Activated CD8-positive, alpha-beta memory T cell treated with anti-CD3 and anti-CD28 coated beads, Interleukin-2, amount 10 ng/mL, durations not matched to agents 7 days and 5 days (primary cell): Measurements from ENCODE around the gene TXNDC15. TPM values are rescaled to one million over a fixed set of nuclear protein-coding genes. Genes with fewer than 3 reads are reported as not detected.
A peak's percentile ranks its signal among the peaks of the same experiment; 100 is the strongest.
"Not testable (repeated sequence)": the region's sequence is repeated elsewhere in the genome, so short reads cannot be mapped to it uniquely, and the experiment has no call there.

Experiments
- ATAC-seq: fragments of 150-1000 bp; cut with Tn5 transposase; one replicate; pipeline ENCODE4 v1.10.0; 2021; ENCODE audit warnings: moderate library complexity
- CTCF ChIA-PET: fragments of 350-600 bp; sonication (Branson Sonifier 250); formaldehyde crosslinking; loops from one replicate; lab custom pipeline; 2021; ENCODE audit warnings: antibody characterized with exemption; lab: Charles Lee
- DNase-seq: peaks from one replicate; pipeline ENCODE4 v3.0.0-alpha.2; 2020
- H3K27ac Mint-ChIP-seq: one replicate; pipeline ENCODE4 v1.8.0; 2021; ENCODE audit warnings: mild to moderate bottlenecking, mixed read lengths
- H3K27me3 Mint-ChIP-seq: one replicate; pipeline ENCODE4 v1.8.0; 2021; ENCODE audit warnings: mixed read lengths
- H3K36me3 Mint-ChIP-seq: one replicate; pipeline ENCODE4 v1.8.0; 2021; ENCODE audit warnings: mild to moderate bottlenecking, mixed read lengths
- H3K4me1 Mint-ChIP-seq: one replicate; pipeline ENCODE4 v1.8.0; 2021; ENCODE audit warnings: mixed read lengths
- H3K4me3 Mint-ChIP-seq: one replicate; pipeline ENCODE4 v1.8.0; 2021; ENCODE audit warnings: mild to moderate bottlenecking, moderate library complexity, mixed read lengths
- H3K9me3 Mint-ChIP-seq: one replicate; pipeline ENCODE4 v1.8.0; 2022; ENCODE audit warnings: low read depth, mixed read lengths
- total RNA-seq, 2 experiments: library from RNA; stranded (reverse); gene quantifications; one replicate each; pipeline ENCODE4 v1.2.3, GENCODE V29; 2021

Gene TXNDC15
- total RNA-seq, 2 experiments from 2014 or later, result 50.0 to 56.8 TPM

- Mint-ChIP-seq H3K4me1 (peaks cover 2% of the 10 kb centered on the region), H3K4me3 (no peak overlapping the region), H3K36me3 (peaks cover 26% of the 10 kb centered on the region), H3K27ac (no peak overlapping the region), H3K27me3 (no peaks in the 10 kb centered on the region), H3K9me3 (no peaks in the 10 kb centered on the region)
- CTCF ChIA-PET, result interaction anchor here (1.6 kb wide), 1 partner anchor 62 kb away, joined by 3 read pairs; no protein-coding TSS in a partner anchor
- no peak for DNase-seq
- no peak for ATAC-seq
Observed at GRCh38 chr5:134887593-134888159, 13.5 kb downstream of the TXNDC15 start.

GRCh38 chr5:134889335-134889734 is 15.2 kb downstream of the TXNDC15 start:
- H3K4me3 Mint-ChIP-seq, result no peak overlapping the region
- no peaks in the 10 kb centered on the region for H3K27me3 Mint-ChIP-seq
- DNase-seq (no peak), ATAC-seq (no peak)
- H3K36me3 Mint-ChIP-seq, result peaks cover 34% of the 10 kb centered on the region
- H3K27ac Mint-ChIP-seq, result no peak overlapping the region
- CTCF ChIA-PET, result no interaction called here
- H3K9me3 Mint-ChIP-seq, result no peaks in the 10 kb centered on the region
- peaks cover 2% of the 10 kb centered on the region for H3K4me1 Mint-ChIP-seq

GRCh38 chr5:134891473-134891872 is 17.3 kb downstream of the TXNDC15 start:
- H3K27ac Mint-ChIP-seq, result no peak overlapping the region
- H3K36me3 Mint-ChIP-seq, result peaks cover 41% of the 10 kb centered on the region
- no peak for ATAC-seq
- no peaks in the 10 kb centered on the region for H3K4me1 Mint-ChIP-seq
- CTCF ChIA-PET, result interaction anchor here (1.2 kb wide), 1 partner anchor 13 kb away, joined by 9 read pairs; the partner anchor contains the start of gene PCBD2
- DNase-seq, result no peak
- H3K9me3 Mint-ChIP-seq, result no peaks in the 10 kb centered on the region
- no peaks in the 10 kb centered on the region for H3K27me3 Mint-ChIP-seq
- no peak overlapping the region for H3K4me3 Mint-ChIP-seq

GRCh38 chr5:134892282-134892681 is 18.1 kb downstream of the TXNDC15 start:
- no peak overlapping the region for H3K4me3 Mint-ChIP-seq
- no peaks in the 10 kb centered on the region for H3K4me1 Mint-ChIP-seq
- no peaks in the 10 kb centered on the region for H3K9me3 Mint-ChIP-seq
- H3K27me3 Mint-ChIP-seq, result no peaks in the 10 kb centered on the region
- no peak for ATAC-seq
- CTCF ChIA-PET, result interaction anchor here (1.2 kb wide), 1 partner anchor 12 kb away, joined by 9 read pairs; the partner anchor contains the start of gene PCBD2
- DNase-seq, result no peak
- H3K36me3 Mint-ChIP-seq, result peaks cover 41% of the 10 kb centered on the region
- no peak overlapping the region for H3K27ac Mint-ChIP-seq

GRCh38 chr5:134892926-134893325 is 18.8 kb downstream of the TXNDC15 start:
- CTCF ChIA-PET, result interaction anchor here (2.9 kb wide), 1 partner anchor 12 kb away, joined by 20 read pairs; the partner anchor contains the start of gene PCBD2
- peaks cover 35% of the 10 kb centered on the region for H3K36me3 Mint-ChIP-seq

GRCh38 chr5:134893748-134894505 is 19.8 kb downstream of the TXNDC15 start:
- Mint-ChIP-seq H3K4me3 (no peak overlapping the region), H3K27ac (no peak overlapping the region), H3K9me3 (no peaks in the 10 kb centered on the region), H3K27me3 (no peaks in the 10 kb centered on the region), H3K36me3 (peaks cover 33% of the 10 kb centered on the region), H3K4me1 (no peaks in the 10 kb centered on the region)
- ATAC-seq (no peak), DNase-seq (no peak)
- CTCF ChIA-PET, result interaction anchor here (2.9 kb wide), 1 partner anchor 11 kb away, joined by 20 read pairs; the partner anchor contains the start of gene PCBD2

More at GRCh38 chr5:134892926-134893325, 18.8 kb downstream of the TXNDC15 start:
- ATAC-seq (no peak), DNase-seq (no peak)
- no peaks in the 10 kb centered on the region for H3K9me3 Mint-ChIP-seq
- H3K4me3 Mint-ChIP-seq, result no peak overlapping the region
- H3K27ac Mint-ChIP-seq, result no peak overlapping the region
- no peaks in the 10 kb centered on the region for H3K4me1 Mint-ChIP-seq
- H3K27me3 Mint-ChIP-seq, result no peaks in the 10 kb centered on the region

GRCh38 chr5:134902071-134902801 is 28.1 kb downstream of the TXNDC15 start:
- ATAC-seq (no peak), DNase-seq (no peak)
- H3K4me3 Mint-ChIP-seq, result no peak overlapping the region
- no peaks in the 10 kb centered on the region for H3K9me3 Mint-ChIP-seq
- CTCF ChIA-PET, result interaction anchor here (0.6 to 7.0 kb wide), 4 partner anchors 28 to 164 kb away, joined by 3 to 71 read pairs (median 4); partner anchors contain the start of genes CAMLG and TXNDC15
- H3K27me3 Mint-ChIP-seq, result no peaks in the 10 kb centered on the region
- H3K27ac Mint-ChIP-seq, result no peak overlapping the region
- H3K4me1 Mint-ChIP-seq, result peaks cover 27% of the 10 kb centered on the region
- peaks cover 10% of the 10 kb centered on the region for H3K36me3 Mint-ChIP-seq

- Mint-ChIP-seq H3K27ac (peak within 1 kb of the TSS; percentile 99), H3K4me3 (peak within 1 kb of the TSS; percentile 94), H3K27me3 (no peaks in the 10 kb centered on the region), H3K9me3 (no peaks in the 10 kb centered on the region), H3K4me1 (peaks cover 27% of the 10 kb centered on the region), H3K36me3 (peaks cover 10% of the 10 kb centered on the region)
- CTCF ChIA-PET, result interaction anchor here (0.6 to 7.0 kb wide), 35 partner anchors 9 to 679 kb away, joined by 3 to 71 read pairs (median 6); partner anchors contain the start of genes C5orf24, CAMLG, DDX46 and MACROH2A1
- DNase-seq (peak; percentile 96), ATAC-seq (peak; percentile 89)
Observed at GRCh38 chr5:134904610-134905245, 30.6 kb downstream of the TXNDC15 start, which contains the start of gene PCBD2. Gene PCBD2 (plus strand): TSS chr5:134905131. CDS start chr5:134905140, 9 bp downstream.

GRCh38 chr5:134905246-134905996 is 31.2 kb downstream of the TXNDC15 start:
- Mint-ChIP-seq H3K9me3 (no peaks in the 10 kb centered on the region), H3K27ac (peak overlapping the region; percentile 99), H3K4me1 (peaks cover 33% of the 10 kb centered on the region), H3K36me3 (peaks cover 11% of the 10 kb centered on the region), H3K27me3 (no peaks in the 10 kb centered on the region), H3K4me3 (peak overlapping the region; percentile 94)
- DNase-seq, result peak; percentile 77
- peak; percentile 30 for ATAC-seq
- CTCF ChIA-PET, result interaction anchor here (0.6 to 7.0 kb wide), 30 partner anchors 8 to 325 kb away, joined by 3 to 71 read pairs (median 7); partner anchors contain the start of genes C5orf24, CAMLG, DDX46 and TXNDC15

GRCh38 chr5:134906811-134907210 is 32.6 kb downstream of the TXNDC15 start:
- CTCF ChIA-PET, result interaction anchor here (1.4 to 7.0 kb wide), 6 partner anchors 12 to 169 kb away, joined by 5 to 71 read pairs (median 22); partner anchors contain the start of genes C5orf24, CAMLG and DDX46
- Mint-ChIP-seq H3K27ac (peak overlapping the region; percentile 73), H3K4me3 (peak overlapping the region; percentile 64), H3K4me1 (peaks cover 40% of the 10 kb centered on the region), H3K36me3 (peaks cover 15% of the 10 kb centered on the region), H3K9me3 (no peaks in the 10 kb centered on the region), H3K27me3 (no peaks in the 10 kb centered on the region)
- ATAC-seq (no peak), DNase-seq (no peak)

GRCh38 chr5:134910752-134911151 is 36.6 kb downstream of the TXNDC15 start:
- H3K9me3 Mint-ChIP-seq, result not testable (repeated sequence)
- CTCF ChIA-PET, result interaction anchor here (1.1 kb wide), 1 partner anchor 324 kb away, joined by 3 read pairs; no protein-coding TSS in a partner anchor

More at GRCh38 chr5:134910752-134911151, 36.6 kb downstream of the TXNDC15 start:
- H3K4me3 Mint-ChIP-seq, H3K27ac Mint-ChIP-seq, DNase-seq, ATAC-seq, H3K27me3 Mint-ChIP-seq: not testable (repeated sequence)
- H3K4me1 Mint-ChIP-seq, result peaks cover 23% of the 10 kb centered on the region
- H3K36me3 Mint-ChIP-seq, result peaks cover 14% of the 10 kb centered on the region
